ENCODE measurements around the gene CAPN11. TPM values are rescaled to one million over a fixed set of nuclear protein-coding genes. Genes with fewer than 3 reads are reported as not detected.

Gene CAPN11
- total and polyA plus RNA-seq, 2 experiments from 2014 or later, result not detected

DNA sequence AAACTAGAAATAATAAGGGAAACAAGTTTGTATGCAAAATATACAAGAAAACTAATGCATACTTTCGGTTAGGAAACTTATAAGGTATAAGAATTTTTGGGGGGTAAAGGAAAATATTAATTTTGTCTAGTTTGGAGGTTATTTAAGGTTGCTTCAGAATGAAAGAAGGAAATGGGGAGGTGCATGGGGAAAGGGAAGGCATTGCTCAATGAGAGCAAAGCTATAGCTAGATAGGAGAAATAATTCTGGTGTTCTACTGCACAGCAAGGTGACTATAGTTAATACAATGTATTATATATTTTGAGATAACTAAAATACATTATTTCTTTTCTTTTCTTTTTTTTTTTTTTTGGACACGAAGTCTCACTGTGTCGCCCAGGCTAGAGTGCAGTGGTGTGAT is 52.7 kb downstream of the CAPN11 start:
- DNase-seq (ENCODE audit: low read depth in 1 of 2, low spot score in 1 of 2), result no peak
- H3K36me3 ChIP-seq, result no peaks in the 10 kb centered on the region
- H3K9me3 ChIP-seq (ENCODE audit: low read depth), result no peaks in the 10 kb centered on the region

DNA sequence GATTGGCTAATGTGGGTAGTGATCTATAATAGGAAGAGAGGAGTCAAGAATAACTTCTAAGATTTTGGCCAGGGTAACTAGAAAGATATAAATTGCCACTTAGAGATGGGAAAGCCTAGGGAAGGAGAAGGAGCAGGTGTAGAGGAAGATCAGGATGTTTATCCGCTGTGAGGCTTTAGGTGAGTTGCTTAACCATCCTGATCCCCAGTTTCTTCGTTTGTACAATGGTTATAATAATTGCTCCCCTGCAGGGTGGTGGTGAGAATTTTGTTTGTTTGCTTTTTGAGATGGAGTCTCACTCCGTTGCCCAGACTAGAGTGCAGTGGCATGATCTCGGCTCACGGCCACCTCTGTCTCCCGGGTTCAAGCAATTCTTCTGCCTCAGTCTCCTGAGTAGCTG is 55.7 kb downstream of the CAPN11 start:
- Histone ChIP-seq H3K4me3 (no peak overlapping the region), H3K27ac (no peak overlapping the region), H3K9me3 (ENCODE audit: low read depth) (no peaks in the 10 kb centered on the region), H3K4me1 (ENCODE audit: low read depth) (peaks cover 11% of the 10 kb centered on the region), H3K36me3 (no peaks in the 10 kb centered on the region), H3K27me3 (no peaks in the 10 kb centered on the region)
- no peak for DNase-seq (ENCODE audit: low read depth in 1 of 2, low spot score in 1 of 2)
- no peak for TF ChIP-seq CTCF (IDR thresholded peaks at IDR 0.05; ENCODE audit: low read depth, low read length)

More for the DNA sequence above, 52.7 kb downstream of the CAPN11 start:
- peaks cover 5% of the 10 kb centered on the region for H3K4me1 ChIP-seq (ENCODE audit: low read depth)
- no peak overlapping the region for H3K27ac ChIP-seq
- TF ChIP-seq CTCF (IDR thresholded peaks at IDR 0.05; ENCODE audit: low read depth, low read length), result no peak
- H3K27me3 ChIP-seq, result no peaks in the 10 kb centered on the region
- H3K4me3 ChIP-seq, result no peak overlapping the region

DNA sequence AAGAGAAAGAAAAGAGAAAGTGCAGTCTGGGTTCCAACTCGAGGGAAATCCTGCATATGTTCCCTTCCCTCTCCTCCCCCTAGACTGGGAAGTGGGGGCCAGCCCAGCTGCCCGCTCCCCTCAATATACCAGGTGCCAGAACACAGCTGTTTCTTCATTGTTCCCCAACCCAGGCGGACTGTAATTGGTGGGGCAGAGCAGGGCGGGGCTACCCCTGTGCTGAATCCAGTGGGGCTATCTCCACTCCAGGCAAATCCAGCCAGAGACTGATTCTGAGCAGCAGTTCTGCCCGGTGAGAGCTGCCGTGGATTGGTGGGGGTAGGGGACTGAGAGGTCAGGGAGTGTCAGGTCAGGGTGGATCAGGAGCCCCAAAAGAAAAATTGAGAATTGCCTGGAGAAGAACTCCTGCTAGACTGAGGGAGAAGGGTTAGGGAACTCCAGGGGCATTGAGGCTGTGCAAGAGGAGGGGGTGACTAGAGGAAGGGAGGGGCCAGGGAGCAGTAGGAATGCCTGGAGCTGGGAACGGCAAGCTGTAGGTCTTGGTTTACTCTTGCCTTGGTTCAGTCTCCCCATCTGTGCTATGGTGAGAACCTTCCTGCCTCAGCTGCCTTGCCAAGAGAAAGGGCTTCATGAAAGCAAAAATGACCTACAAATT is 58.2 kb downstream of the CAPN11 start, which contains the start of gene MYMX:
MYMX (plus strand) TSS at position 250 of the 655 bp plus-strand sequence. CDS start 546 bp downstream, outside the sequence.
- peaks cover 11% of the 10 kb centered on the region for H3K4me1 ChIP-seq (ENCODE audit: low read depth)

DNA sequence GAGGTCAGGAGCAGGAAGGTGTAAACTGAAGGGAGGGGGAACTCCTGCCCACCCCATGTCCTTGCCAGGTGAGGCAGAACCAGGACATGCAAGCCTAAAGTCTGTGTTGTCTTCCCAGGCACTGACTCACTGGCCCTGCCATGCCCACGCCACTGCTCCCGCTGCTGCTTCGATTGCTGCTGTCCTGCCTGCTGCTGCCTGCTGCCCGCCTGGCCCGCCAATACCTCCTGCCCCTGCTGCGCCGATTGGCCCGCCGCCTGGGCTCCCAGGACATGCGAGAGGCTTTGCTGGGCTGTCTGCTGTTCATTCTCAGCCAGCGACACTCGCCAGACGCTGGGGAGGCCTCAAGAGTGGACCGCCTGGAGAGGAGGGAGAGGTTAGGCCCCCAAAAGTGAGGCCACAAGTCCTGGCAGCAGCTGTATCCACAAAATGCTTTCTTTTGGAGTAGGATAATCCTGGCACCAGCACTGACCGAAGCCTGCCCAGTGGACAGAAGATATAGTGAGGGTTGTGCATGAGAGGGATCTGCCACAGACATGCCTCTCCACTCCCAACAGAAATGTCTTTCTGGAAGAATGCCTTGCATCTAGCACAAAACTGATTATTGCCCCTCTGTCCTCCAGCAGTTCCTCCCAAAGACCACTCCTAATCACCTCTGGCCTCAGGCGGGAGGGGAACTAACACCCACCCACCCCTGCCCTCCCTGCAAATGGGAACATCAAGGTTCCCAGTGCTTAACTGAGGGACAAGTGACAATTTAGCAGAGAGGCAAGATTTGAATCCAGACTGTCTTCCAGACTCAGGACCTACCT is 58.9 kb downstream of the CAPN11 start:
- Histone ChIP-seq H3K4me3 (no peak overlapping the region), H3K27me3 (no peaks in the 10 kb centered on the region), H3K4me1 (ENCODE audit: low read depth) (peaks cover 11% of the 10 kb centered on the region), H3K27ac (no peak overlapping the region), H3K36me3 (no peaks in the 10 kb centered on the region), H3K9me3 (ENCODE audit: low read depth) (no peaks in the 10 kb centered on the region)
- TF ChIP-seq CTCF (IDR thresholded peaks at IDR 0.05; ENCODE audit: low read depth, low read length), result no peak
- DNase-seq (ENCODE audit: low read depth in 1 of 2, low spot score in 1 of 2), result peak in 1 of 2 donors; percentile 20

More for the DNA sequence above, 58.2 kb downstream of the CAPN11 start, which contains the start of gene MYMX:
- no peaks in the 10 kb centered on the region for H3K36me3 ChIP-seq
- H3K27me3 ChIP-seq, result no peaks in the 10 kb centered on the region
- H3K9me3 ChIP-seq (ENCODE audit: low read depth), result no peaks in the 10 kb centered on the region
- no peak for DNase-seq (ENCODE audit: low read depth in 1 of 2, low spot score in 1 of 2)
- no peak for TF ChIP-seq CTCF (IDR thresholded peaks at IDR 0.05; ENCODE audit: low read depth, low read length)
- H3K27ac ChIP-seq, result no peak within 1 kb of the TSS
- no peak within 1 kb of the TSS for H3K4me3 ChIP-seq

DNA sequence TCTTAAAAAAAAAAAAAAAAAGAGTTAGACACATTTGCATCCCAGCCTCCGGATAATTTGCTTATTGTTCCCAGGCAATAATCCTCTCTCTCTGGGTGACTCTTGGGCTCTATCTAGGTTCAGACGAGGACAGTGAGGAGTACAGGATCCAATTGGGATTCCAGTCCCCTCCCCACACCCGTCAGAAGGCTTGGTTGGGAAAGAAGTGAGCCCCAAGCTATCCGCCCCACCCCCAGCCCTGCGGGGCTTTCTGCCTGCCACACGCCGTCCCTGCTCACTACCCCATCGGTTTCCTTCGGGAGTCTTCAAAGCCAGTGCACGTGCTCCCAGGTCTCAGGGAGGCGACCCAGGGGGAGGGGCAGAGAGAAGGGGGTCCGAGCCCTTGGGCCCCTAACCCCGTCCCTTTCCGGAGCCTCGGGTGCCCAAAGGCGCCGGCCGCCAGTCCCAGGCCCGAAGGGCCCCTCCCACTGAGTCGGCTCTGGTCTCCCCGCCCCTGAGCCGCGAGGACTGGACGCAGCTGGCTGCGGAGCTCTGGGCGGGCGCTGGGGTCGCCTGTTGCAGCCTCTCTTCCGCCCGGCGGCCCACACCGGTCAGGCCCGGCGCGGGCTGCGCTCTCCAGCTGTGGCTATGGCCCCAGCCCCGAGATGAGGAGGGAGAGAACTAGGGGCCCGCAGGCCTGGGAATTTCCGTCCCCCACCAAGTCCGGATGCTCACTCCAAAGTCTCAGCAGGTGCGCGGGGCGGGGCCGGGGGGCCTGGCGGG is 60.6 kb downstream of the CAPN11 start:
- peaks cover 12% of the 10 kb centered on the region for H3K4me1 ChIP-seq (ENCODE audit: low read depth)
- no peaks in the 10 kb centered on the region for H3K27me3 ChIP-seq
- H3K27ac ChIP-seq, result peak overlapping the region; percentile 54
- H3K4me3 ChIP-seq, result peak overlapping the region; percentile 55
- DNase-seq (ENCODE audit: low read depth in 1 of 2, low spot score in 1 of 2), result peak; percentile 76 to 94
- no peak for TF ChIP-seq CTCF (IDR thresholded peaks at IDR 0.05; ENCODE audit: low read depth, low read length)
- no peaks in the 10 kb centered on the region for H3K36me3 ChIP-seq
- no peaks in the 10 kb centered on the region for H3K9me3 ChIP-seq (ENCODE audit: low read depth)

All from cardiac muscle cell (in vitro differentiated cells and primary cell).